Activated T-cell treated with anti-CD3 and anti-CD28 coated beads for 24 hours (primary cell): ENCODE data around the gene ASCL5.

Source experiments
- DNase-seq: peaks from one replicate; pipeline ENCODE4 v3.0.0-alpha.2; 2020; ENCODE audit warnings: low read depth

ASCL5 gene

DNA sequence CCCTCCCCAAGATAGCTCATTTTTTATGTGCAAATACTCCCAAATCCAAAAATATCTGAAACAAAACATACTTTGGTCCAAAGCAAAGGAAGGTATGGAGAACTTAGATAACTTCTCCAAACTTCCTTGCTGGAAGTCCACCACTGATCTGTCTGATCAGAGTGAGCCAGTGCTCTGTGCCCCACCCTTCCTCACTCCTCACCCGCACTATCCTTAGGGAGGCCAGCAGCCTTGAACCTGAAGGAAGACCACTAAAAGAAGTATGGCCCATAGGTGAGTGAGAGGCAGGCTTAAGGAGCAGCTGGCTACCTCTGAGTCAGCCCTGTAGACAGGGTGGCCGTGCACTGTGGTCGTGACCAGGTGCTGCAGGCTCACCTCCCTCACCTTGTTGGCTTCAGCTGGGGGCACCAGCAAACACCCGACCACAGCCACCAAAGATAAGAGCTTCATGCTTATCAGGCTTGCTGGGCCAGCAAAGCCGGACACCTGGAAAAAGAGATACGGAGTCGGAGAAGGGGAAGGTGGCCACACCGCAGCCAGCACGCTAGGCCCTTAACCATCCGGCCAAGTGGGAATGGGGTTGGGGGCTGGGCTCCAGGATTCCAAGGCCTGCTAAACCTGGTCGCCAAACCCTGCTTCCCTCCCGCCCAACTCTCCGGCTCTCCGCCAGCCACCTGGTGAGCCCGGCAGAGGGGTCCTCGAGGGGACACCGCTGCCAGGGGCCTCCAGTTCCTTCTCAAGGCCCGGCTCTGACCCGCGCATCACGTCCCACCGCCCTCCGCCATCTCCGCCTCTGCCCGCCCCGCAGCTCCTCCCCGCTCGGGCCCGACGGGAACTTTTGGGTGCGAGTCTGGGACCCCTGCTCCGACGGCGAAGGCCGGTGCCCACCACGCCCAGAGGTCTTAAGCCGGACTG is 26.7 kb upstream of the ASCL5 start:
- DNase-seq = no peak

GRCh38 chr1:201149400-201149799 is 22.4 kb upstream of the ASCL5 start:
- no peak for DNase-seq

GRCh38 chr1:201147396-201148015 is 20.5 kb upstream of the ASCL5 start:
- DNase-seq = no peak

GRCh38 chr1:201146626-201147390 is 19.8 kb upstream of the ASCL5 start:
- DNase-seq = no peak

DNA sequence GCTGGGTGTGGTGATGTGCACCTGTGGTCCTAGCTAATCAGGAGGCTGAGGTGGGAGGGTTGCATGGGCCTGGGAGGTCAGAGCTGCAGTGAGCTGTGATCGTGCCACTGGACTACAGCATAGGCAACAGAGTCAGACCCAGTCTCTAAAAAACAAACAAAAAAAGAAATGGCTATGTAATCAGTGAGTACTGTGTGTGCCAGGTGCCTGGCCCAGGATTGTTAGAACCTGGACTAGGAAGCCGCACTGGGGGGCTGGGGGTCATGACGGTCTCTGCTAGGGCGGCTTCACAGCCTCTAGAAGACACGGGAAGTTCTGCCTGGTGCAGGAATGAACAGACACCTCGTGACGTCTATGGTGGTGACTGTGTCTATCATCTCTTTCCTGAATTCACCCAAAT is 18.8 kb upstream of the ASCL5 start:
- DNase-seq = no peak

- DNase-seq = no peak
Observed at GRCh38 chr1:201145132-201145531, 18.1 kb upstream of the ASCL5 start.

GRCh38 chr1:201144701-201145100 is 17.7 kb upstream of the ASCL5 start:
- DNase-seq = no peak

DNA sequence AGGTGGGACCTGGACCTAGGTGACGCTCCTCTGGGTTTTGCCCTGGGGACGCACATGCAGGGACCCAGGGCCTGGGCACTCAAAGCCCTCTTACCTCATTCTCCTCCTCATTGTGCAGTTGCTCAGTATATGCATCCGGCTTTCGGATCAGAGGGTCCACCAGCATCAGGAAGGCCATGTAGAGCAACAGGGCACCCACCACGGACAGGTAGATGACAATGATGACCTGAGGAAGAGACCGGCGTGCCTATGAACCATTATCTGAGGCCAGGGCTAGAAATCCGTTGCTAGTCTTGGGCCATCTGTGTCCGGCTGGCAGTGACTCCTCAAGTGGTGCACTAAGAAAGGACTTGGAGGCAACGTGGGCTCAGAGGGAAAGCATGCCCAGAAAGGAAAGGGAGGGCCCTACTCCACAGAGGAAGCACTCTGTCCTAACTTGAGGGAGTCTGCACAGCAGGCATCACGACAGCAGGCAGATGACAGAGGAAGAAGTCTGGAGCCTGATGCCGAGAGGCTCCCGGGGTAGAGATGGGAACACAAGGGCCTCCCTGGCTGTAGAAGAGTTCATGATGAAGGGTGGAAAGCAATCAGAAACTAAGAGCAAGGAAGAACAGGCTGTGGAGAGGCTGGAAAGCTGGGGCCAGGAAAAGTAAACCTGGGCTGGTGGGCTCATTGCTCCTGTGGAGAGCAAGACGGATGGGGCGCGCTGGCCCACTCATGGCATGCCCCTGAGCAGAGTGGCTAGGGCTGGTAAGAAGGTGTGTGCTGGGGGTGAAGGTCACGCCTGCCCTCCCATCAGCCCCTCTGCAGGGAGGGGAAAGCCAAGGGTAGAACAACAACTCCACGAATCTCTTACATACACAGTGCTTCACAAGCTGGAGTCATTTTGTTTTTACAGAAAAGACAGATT is 17.0 kb upstream of the ASCL5 start:
- no peak for DNase-seq

DNA sequence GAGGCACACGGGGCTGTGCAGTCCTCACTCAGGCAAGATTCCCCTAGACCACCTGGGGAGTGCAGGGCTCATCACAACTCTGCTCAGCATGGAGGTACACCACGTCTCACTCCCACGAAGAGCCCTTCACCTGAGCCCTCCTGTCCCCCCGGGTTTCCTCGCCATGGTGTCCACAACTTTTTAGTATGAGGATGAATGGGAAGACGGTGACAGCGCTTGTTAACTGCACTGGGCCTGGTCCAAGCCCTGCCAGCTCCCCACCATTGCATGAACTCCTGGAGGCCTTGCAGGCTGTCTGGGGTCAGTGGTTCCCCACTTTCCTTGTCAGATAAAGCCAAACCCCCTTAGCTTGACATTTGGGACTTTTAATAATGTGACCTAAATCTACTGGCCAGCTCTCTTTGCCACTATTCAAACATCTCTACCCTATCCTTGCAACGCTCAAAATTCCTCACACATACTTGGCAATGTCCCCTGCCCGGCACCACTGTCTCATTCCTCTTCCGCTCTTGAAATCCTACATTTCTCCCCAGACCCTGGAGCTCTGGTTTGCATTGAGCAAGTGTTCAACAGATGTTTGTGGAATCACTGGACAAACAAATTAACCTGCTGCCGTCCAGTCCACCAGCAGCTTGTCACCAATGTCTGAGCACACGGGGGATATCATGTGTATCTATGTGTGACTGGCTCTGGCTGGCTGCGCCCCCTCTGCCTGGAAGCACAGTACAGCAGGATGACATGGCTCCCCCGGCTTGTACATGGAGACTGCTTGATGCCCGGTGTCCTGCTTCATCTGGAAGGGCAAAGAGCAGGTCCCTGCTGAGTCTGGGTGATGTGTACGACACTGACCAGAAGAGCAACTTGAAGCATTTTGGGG is 16.1 kb upstream of the ASCL5 start:
- no peak for DNase-seq

- no peak for DNase-seq
Observed at GRCh38 chr1:201142011-201142848, 15.2 kb upstream of the ASCL5 start.

DNA sequence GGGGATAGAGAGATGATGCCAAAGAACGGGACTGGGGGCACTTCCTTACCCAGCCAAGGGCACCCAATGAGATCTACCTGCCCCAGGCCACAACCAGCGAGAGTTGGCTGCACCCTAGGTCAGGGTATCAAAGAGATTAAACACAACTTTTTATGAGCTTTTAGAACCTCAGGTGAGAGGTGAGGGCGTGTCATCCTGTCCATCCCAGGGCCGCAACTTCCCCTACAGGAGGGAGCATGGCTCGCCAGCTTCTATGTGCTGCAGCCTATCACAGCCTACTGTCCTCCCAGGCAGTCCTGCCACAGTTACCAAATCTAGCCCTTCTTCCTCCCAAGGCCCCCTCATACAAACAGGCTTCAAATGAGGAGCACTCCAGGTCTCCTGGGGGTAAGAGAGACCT is 14.4 kb upstream of the ASCL5 start:
- DNase-seq = no peak

- DNase-seq = no peak
Observed at GRCh38 chr1:201140941-201141260, 13.9 kb upstream of the ASCL5 start.

GRCh38 chr1:201140235-201140940 is 13.4 kb upstream of the ASCL5 start:
- no peak for DNase-seq

DNA sequence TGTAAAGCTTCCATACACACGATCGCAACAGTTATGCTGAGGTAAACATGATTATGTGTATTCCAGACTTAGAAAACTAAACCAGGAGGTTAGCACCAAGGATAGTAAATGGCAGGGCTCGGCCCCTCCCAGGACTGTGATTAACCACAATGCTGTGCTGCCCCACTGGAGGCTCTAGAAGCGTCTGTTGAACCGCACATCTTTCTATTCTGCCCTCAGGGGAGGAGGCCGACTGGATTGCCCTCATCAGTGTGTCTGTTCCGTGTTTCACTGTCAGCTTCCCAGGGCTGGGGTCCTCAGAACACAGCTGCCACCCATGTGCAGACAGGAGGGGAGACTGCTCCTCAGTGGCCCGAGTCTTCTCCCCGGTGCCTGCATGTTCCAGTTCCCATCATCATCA is 12.8 kb upstream of the ASCL5 start:
- DNase-seq = no peak

- DNase-seq = no peak
Observed at GRCh38 chr1:201139306-201139705, 12.3 kb upstream of the ASCL5 start.

- no peak for DNase-seq
Observed at GRCh38 chr1:201138311-201138840, 11.4 kb upstream of the ASCL5 start.

DNA sequence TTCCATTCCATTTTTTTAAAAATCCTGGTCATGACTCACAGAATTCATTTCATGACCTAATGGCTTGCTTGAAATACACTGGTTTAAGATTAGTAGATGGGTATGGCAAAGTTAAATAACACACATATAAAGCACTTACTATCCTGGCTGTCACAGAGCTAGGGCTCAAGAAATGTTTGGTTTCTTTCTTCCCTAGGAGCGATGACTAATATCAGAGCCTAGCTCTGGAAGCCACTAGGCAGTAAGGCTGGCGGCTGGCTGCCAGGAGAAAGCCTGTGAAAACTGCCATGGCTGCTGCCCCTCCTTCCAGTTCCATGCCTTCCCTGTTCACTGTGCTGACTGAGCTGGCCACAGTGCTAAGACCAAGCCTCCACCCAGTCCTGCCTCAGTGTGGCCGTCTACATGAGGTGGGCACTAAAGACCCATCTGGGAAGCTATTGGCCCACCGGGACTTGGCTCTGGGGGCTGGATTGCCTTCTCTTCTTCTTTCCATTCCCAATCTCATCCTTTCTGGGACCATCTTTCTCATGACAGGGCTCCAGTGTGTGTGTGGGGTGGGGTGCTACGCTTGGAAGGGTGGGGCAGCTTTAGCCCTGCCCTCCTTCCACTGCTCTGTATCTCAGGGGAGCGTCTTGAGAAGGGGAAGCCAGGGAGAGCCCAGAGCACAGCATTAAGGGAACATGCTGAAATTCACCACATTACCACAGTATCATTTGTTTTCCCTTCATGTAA is 10.8 kb upstream of the ASCL5 start:
- no peak for DNase-seq

DNA sequence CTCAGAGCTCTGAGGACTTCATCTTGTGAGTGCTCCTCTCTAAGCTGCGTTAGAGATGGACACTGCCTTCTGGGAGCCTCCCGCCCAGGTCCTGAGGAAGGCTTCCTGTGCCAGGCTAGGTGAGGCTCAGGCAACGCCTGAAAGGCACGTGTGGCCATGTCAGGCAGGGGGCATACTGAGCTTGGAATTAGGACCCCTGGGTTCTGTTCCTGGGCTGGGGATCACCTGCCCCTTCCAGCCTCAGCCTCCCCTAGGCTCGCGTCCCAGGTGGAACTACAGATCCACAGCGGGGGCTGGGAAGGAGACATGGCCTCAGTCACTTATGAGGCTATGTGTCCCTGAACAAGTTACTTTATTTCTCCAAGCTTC is 10.0 kb upstream of the ASCL5 start:
- no peak for DNase-seq
